Large intestine (tissue), 3 donors: ENCODE data around the gene FSTL4. TPM values are rescaled to one million over a fixed set of nuclear protein-coding genes. Genes with fewer than 3 reads are reported as not detected.

Experiments
- DNase-seq, 2 donors: peaks; one replicate each; pipeline versions ENCODE4 v3.0.0 to v3.0.0-alpha.2; 2013
- H3K27ac ChIP-seq: one replicate; pipeline ENCODE4 v1.5.1; 2013; ENCODE audit warnings: low read length
- H3K27me3 ChIP-seq: 2 replicates; pipeline ENCODE4 v1.6.1; 2013; ENCODE audit warnings: low read length; ENCODE audit not compliant: control insufficient read depth, insufficient read depth
- H3K36me3 ChIP-seq: 2 replicates; pipeline ENCODE4 v1.6.1; 2013; ENCODE audit warnings: low read length; ENCODE audit not compliant: control insufficient read depth, insufficient read depth
- H3K4me1 ChIP-seq: one replicate; pipeline ENCODE4 v1.6.1; 2013; ENCODE audit warnings: low read length; ENCODE audit not compliant: control insufficient read depth, insufficient read depth
- H3K4me3 ChIP-seq: one replicate; pipeline ENCODE4 v1.5.1; 2013; ENCODE audit warnings: low read length
- H3K9me3 ChIP-seq: one replicate; pipeline ENCODE4 v1.6.1; 2013; ENCODE audit warnings: mild to moderate bottlenecking, low read depth, low read length, moderate library complexity; ENCODE audit not compliant: control insufficient read depth
- WGBS: methylation state at CpG from one replicate; pipeline ENCODE4 v1.1.5; 2013; ENCODE audit warnings: low lambda C conversion rate; ENCODE audit not compliant: insufficient coverage; 5-methylcytosine and 5-hydroxymethylcytosine counted together
- polyA plus RNA-seq: library from polyadenylated mRNA; unstranded; fragments of 120-200 nt; gene quantifications from one replicate; pipeline ENCODE4 v1.2.1, GENCODE V29; 2013

FSTL4 gene
- polyA plus RNA-seq, 1 donor, result 1.4 TPM

- DNase-seq, result no peak
- H3K4me1 ChIP-seq, result no peaks in the 10 kb centered on the region
- WGBS, result 95% methylated on average over 3 of the region's 14 CpGs
- H3K27ac ChIP-seq, result no peak overlapping the region
- H3K9me3 ChIP-seq, result no peaks in the 10 kb centered on the region
- H3K36me3 ChIP-seq, result no peaks in the 10 kb centered on the region
- H3K4me3 ChIP-seq, result no peak overlapping the region
- H3K27me3 ChIP-seq, result peaks cover 16% of the 10 kb centered on the region
Measured at GRCh38 chr5:133423011-133423617, 189.2 kb downstream of the FSTL4 start.

GRCh38 chr5:133421806-133422205 is 190.5 kb downstream of the FSTL4 start:
- no peak for DNase-seq
- Histone ChIP-seq H3K27me3 (peaks cover 16% of the 10 kb centered on the region), H3K36me3 (no peaks in the 10 kb centered on the region), H3K27ac (no peak overlapping the region), H3K9me3 (no peaks in the 10 kb centered on the region), H3K4me3 (no peak overlapping the region), H3K4me1 (no peaks in the 10 kb centered on the region)
- WGBS, result 89% methylated on average over 3 of the region's 5 CpGs

GRCh38 chr5:133421394-133421793 is 190.9 kb downstream of the FSTL4 start:
- no peak for DNase-seq
- H3K4me3 ChIP-seq, result no peak overlapping the region
- H3K27me3 ChIP-seq, result peaks cover 16% of the 10 kb centered on the region
- no peak overlapping the region for H3K27ac ChIP-seq
- H3K9me3 ChIP-seq, result no peaks in the 10 kb centered on the region
- no peaks in the 10 kb centered on the region for H3K4me1 ChIP-seq
- no CpG with 5 or more reads among the region's 8 CpGs for WGBS
- no peaks in the 10 kb centered on the region for H3K36me3 ChIP-seq

DNA sequence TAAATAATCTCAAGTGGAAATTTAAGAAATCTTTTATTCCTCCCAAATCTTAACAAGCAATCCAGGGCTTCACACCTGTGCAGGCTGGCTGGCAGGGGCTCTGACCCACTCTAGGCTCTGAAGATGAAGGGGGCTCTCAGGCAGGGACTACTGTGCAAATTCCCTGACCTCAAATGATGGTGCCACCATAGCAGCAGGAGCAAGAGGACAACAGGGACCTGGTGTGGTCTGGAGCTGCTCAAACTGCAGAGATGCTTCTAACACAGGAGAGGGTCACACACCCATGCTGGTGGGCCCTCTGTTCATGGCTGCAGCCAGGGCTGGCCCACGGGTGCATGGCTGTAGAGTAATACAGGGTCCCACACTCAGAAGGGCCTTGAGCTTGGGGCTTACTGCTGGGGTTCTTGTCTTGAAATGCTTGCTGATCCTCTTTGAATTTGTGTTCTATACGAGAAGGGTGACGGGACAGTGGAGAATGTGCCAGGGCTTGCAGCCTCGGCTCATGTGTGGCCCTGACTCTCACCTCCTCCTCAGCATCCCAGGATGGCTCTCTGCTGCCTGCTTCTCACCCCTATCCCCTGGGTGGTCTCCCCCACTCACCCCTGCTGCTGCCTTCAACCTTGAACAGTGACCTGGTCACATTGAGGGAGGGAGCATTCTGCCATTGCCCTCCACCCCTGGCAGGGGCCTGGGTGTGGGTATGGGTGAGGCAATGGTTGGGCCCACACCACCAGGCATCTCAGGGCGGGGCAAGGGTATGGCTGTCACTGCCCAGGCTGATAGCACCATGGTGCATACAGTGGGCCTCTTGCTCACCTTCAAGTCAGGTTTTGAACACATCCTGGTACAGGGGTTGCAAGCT is 191.7 kb downstream of the FSTL4 start:
- H3K9me3 ChIP-seq, result no peaks in the 10 kb centered on the region
- H3K27me3 ChIP-seq, result peaks cover 13% of the 10 kb centered on the region
- H3K4me1 ChIP-seq, result no peaks in the 10 kb centered on the region
- H3K36me3 ChIP-seq, result no peaks in the 10 kb centered on the region
- H3K4me3 ChIP-seq, result no peak overlapping the region
- H3K27ac ChIP-seq, result no peak overlapping the region
- DNase-seq, result no peak
- WGBS, result no CpG with 5 or more reads among the region's 5 CpGs

DNA sequence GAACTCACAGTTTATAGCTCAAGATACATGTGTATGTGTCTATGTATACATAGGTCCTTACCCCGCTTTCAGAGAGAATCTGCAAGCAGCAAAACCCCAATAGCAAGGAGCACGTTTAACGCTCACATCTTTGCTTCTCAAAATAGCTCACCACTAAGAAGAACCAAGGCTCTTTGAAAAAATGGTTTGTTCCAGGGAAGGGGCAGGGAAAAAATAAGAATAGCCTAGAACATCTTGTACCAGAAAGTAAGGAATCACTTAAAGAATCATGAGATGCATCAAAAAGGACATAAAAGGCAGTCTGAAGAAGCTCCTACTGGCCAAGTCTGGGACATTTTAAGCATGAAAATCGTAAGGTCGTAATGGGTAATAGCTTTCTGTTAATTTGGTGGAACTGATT is 196.4 kb downstream of the FSTL4 start:
- Histone ChIP-seq H3K9me3 (no peaks in the 10 kb centered on the region), H3K36me3 (no peaks in the 10 kb centered on the region), H3K4me3 (no peak overlapping the region), H3K27ac (no peak overlapping the region), H3K27me3 (peaks cover 2% of the 10 kb centered on the region), H3K4me1 (no peaks in the 10 kb centered on the region)
- 89% methylated on average over 2 of the region's 5 CpGs for WGBS
- no peak for DNase-seq

- no CpG with 5 or more reads among the region's 5 CpGs for WGBS
- H3K4me3 ChIP-seq, result no peak overlapping the region
- H3K27me3 ChIP-seq, result peaks cover 2% of the 10 kb centered on the region
- no peaks in the 10 kb centered on the region for H3K36me3 ChIP-seq
- no peak overlapping the region for H3K27ac ChIP-seq
- no peaks in the 10 kb centered on the region for H3K4me1 ChIP-seq
- H3K9me3 ChIP-seq, result no peaks in the 10 kb centered on the region
- DNase-seq, result no peak
Measured at GRCh38 chr5:133415506-133415905, 196.8 kb downstream of the FSTL4 start.

GRCh38 chr5:133412661-133413060 is 199.7 kb downstream of the FSTL4 start:
- Histone ChIP-seq H3K4me1 (no peaks in the 10 kb centered on the region), H3K27me3 (peaks cover 2% of the 10 kb centered on the region), H3K36me3 (no peaks in the 10 kb centered on the region), H3K4me3 (no peak overlapping the region), H3K27ac (no peak overlapping the region), H3K9me3 (no peaks in the 10 kb centered on the region)
- DNase-seq, result no peak
- 86% methylated on average over 1 of the region's 2 CpGs for WGBS

DNA sequence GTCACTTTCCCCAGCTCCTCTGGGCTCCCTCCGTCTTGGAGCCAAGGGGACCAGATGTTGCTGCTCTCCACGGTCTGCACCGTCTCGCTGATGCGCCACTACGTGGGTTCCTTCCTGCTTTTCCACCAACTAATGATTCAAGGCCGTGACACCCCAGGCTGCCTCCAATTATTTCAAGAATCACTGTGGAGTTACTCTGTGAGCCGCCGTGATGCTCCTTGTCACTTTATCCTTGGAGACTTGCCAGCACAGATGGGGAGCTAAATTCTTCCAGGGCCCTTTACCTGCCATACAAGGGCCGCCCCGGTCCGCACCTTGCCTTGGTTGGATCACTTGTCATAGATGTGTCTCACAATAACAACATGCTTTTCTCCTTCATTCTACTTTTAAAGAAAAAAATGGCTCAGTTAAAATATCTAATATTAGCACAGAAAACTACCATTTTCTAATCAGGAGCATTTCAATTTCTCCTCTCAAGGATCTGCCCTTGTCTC is 202.0 kb downstream of the FSTL4 start:
- no peaks in the 10 kb centered on the region for H3K36me3 ChIP-seq
- no peak overlapping the region for H3K27ac ChIP-seq
- H3K9me3 ChIP-seq, result no peaks in the 10 kb centered on the region
- H3K4me1 ChIP-seq, result no peaks in the 10 kb centered on the region
- no peak for DNase-seq
- H3K27me3 ChIP-seq, result peaks cover 2% of the 10 kb centered on the region
- H3K4me3 ChIP-seq, result no peak overlapping the region
- WGBS, result 89% methylated on average over 5 of the region's 12 CpGs

- no peaks in the 10 kb centered on the region for H3K9me3 ChIP-seq
- no CpG with 5 or more reads among the region's 6 CpGs for whole genome bisulfite sequencing
- no peak overlapping the region for H3K27ac ChIP-seq
- H3K4me1 ChIP-seq, result no peaks in the 10 kb centered on the region
- no peak overlapping the region for H3K4me3 ChIP-seq
- no peak for DNase-seq
- H3K36me3 ChIP-seq, result no peaks in the 10 kb centered on the region
- H3K27me3 ChIP-seq, result peaks cover 2% of the 10 kb centered on the region
Measured at GRCh38 chr5:133409210-133409674, 203.1 kb downstream of the FSTL4 start.

GRCh38 chr5:133408322-133408721 is 204.0 kb downstream of the FSTL4 start:
- no CpG with 5 or more reads among the region's 8 CpGs for WGBS
- H3K27me3 ChIP-seq, result no peaks in the 10 kb centered on the region
- no peak overlapping the region for H3K27ac ChIP-seq
- H3K36me3 ChIP-seq, result no peaks in the 10 kb centered on the region
- H3K9me3 ChIP-seq, result no peaks in the 10 kb centered on the region
- H3K4me3 ChIP-seq, result no peak overlapping the region
- DNase-seq, result no peak
- no peaks in the 10 kb centered on the region for H3K4me1 ChIP-seq
